Fibroblast of lung (primary cell): ENCODE data around the gene GRXCR2. TPM values are rescaled to one million over a fixed set of nuclear protein-coding genes. Genes with fewer than 3 reads are reported as not detected.

Source experiments
- DNase-seq, 2 donors: peaks; one replicate each; pipeline versions ENCODE4 v3.0.0 to v3.0.0-alpha.2; 2010; ENCODE audit warnings: low read depth in 2 of 2
- H2AFZ ChIP-seq: 2 replicates; pipeline ENCODE4 v1.5.1; 2012; ENCODE audit warnings: low read length, control low read depth, inconsistent platforms
- H3K27ac ChIP-seq: 2 replicates; pipeline ENCODE4 v1.5.1; 2011; ENCODE audit warnings: low read length, control low read depth; ENCODE audit not compliant: insufficient read depth
- H3K27me3 ChIP-seq: 2 replicates; pipeline ENCODE4 v1.5.1; 2011; ENCODE audit warnings: mild to moderate bottlenecking, low read length; ENCODE audit not compliant: control insufficient read depth, insufficient read depth
- H3K36me3 ChIP-seq: 2 replicates; pipeline ENCODE4 v1.5.1; 2011; ENCODE audit warnings: low read length; ENCODE audit not compliant: control insufficient read depth, insufficient read depth
- H3K4me1 ChIP-seq: 2 replicates; pipeline ENCODE4 v1.5.1; 2011; ENCODE audit warnings: low read length; ENCODE audit not compliant: control insufficient read depth, insufficient read depth; ENCODE audit errors: extremely low read depth
- H3K4me2 ChIP-seq: 2 replicates; pipeline ENCODE4 v1.5.1; 2011; ENCODE audit warnings: low read length, control low read depth; ENCODE audit not compliant: insufficient read depth; ENCODE audit errors: extremely low read depth
- H3K4me3 ChIP-seq, 4 experiments: fragments of 200-600 bp in 1 of 4; sonication (generic) in 1 of 4; replicated peaks in 1 of 4; 2 replicates each; pipeline ENCODE4 v1.5.1; 2011 to 2016; ENCODE audit warnings: low read length in 4 of 4, low read depth in 3 of 4, mild to moderate bottlenecking in 3 of 4, control low read depth in 2 of 4, inconsistent platforms in 1 of 4, mixed read lengths in 1 of 4; ENCODE audit not compliant: insufficient read depth in 1 of 4; ENCODE audit errors: control extremely low read depth in 1 of 4
- H3K79me2 ChIP-seq: 2 replicates; pipeline ENCODE4 v1.5.1; 2012; ENCODE audit warnings: mild to moderate bottlenecking, low read length, inconsistent platforms; ENCODE audit not compliant: control insufficient read depth, insufficient read depth
- H3K9ac ChIP-seq: 2 replicates; pipeline ENCODE4 v1.5.1; 2011; ENCODE audit warnings: mild to moderate bottlenecking, low read length, control low read depth; ENCODE audit not compliant: insufficient read depth
- H3K9me3 ChIP-seq: 2 replicates; pipeline ENCODE4 v1.5.1; 2012; ENCODE audit warnings: low read depth, low read length; ENCODE audit not compliant: control insufficient read depth, insufficient read depth
- H4K20me1 ChIP-seq: 2 replicates; pipeline ENCODE4 v1.5.1; 2011; ENCODE audit warnings: low read length; ENCODE audit not compliant: control insufficient read depth, insufficient read depth; ENCODE audit errors: extremely low read depth
- EZH2 ChIP-seq: IDR thresholded peaks from 2 replicates; pipeline ENCODE4 v1.5.1; 2012; ENCODE audit warnings: low read length, control low read depth, mild to moderate bottlenecking; ENCODE audit errors: missing control alignments
- polyA plus RNA-seq, 2 donors: library from polyadenylated mRNA; depleted of rRNA in 1 of 2; stranded (reverse) in 1 of 2; unstranded in 1 of 2; fragments of >200 nt; gene quantifications; 2 replicates each; pipeline ENCODE4 v1.2.1, GENCODE V29; 2011 to 2012; ENCODE audit warnings: missing spikeins in 1 of 2
- total RNA-seq: library from RNA; depleted of rRNA; stranded (reverse); fragments of >200 nt; gene quantifications from 2 replicates; pipeline ENCODE4 v1.2.1, GENCODE V29; 2014
- TF ChIP-seq, protein P1 (sequence below), 2 donors: IDR thresholded peaks in 1 of 2; conservative IDR thresholded peaks in 1 of 2; 1 replicate in 1 of 2; 2 replicates in 1 of 2; pipeline ENCODE4 v1.5.1; 2011 to 2012; ENCODE audit warnings: low read length in 2 of 2, control low read depth in 1 of 2, inconsistent platforms in 1 of 2, low read depth in 1 of 2, mild to moderate bottlenecking in 1 of 2

The GRXCR2 gene
- total and polyA plus RNA-seq, 2 donors (not counting 1 experiment from before 2014, with no cell fraction given) = not detected

DNA sequence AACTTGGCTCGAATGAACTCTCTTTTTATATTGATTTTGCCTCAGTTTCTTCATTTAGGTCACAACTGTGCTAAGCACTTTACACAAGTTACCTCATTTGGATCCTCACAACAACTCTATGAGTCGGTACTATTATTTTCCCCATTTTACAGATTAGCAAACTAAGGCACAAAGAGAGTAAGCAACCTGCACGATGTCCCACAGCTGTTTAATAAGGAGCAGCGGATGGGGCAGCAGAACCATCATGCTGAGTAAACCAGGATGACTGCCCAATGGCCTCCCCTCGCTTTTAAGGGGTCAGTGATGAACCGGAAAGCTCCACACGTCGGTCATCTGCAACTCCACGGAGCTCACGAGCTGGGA lies 38.3 kb downstream of the GRXCR2 start:
- H3K79me2 ChIP-seq = no peaks in the 10 kb centered on the region
- no peak overlapping the region for H3K27ac ChIP-seq
- H3K9ac ChIP-seq = no peak overlapping the region
- H3K27me3 ChIP-seq = no peaks in the 10 kb centered on the region
- H3K9me3 ChIP-seq = no peaks in the 10 kb centered on the region
- peak in 1 of 2 donors; percentile 39 for DNase-seq
- H3K4me3 ChIP-seq = peak overlapping the region; percentile 49 to 83 (median 78)
- H3K36me3 ChIP-seq = no peaks in the 10 kb centered on the region
- no peak for TF ChIP-seq EZH2
- TF ChIP-seq, protein P1, sequence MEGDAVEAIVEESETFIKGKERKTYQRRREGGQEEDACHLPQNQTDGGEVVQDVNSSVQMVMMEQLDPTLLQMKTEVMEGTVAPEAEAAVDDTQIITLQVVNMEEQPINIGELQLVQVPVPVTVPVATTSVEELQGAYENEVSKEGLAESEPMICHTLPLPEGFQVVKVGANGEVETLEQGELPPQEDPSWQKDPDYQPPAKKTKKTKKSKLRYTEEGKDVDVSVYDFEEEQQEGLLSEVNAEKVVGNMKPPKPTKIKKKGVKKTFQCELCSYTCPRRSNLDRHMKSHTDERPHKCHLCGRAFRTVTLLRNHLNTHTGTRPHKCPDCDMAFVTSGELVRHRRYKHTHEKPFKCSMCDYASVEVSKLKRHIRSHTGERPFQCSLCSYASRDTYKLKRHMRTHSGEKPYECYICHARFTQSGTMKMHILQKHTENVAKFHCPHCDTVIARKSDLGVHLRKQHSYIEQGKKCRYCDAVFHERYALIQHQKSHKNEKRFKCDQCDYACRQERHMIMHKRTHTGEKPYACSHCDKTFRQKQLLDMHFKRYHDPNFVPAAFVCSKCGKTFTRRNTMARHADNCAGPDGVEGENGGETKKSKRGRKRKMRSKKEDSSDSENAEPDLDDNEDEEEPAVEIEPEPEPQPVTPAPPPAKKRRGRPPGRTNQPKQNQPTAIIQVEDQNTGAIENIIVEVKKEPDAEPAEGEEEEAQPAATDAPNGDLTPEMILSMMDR (conservative IDR thresholded peaks at IDR 0.05 in 1 of 2, IDR thresholded peaks at IDR 0.05 in 1 of 2; ENCODE audit: low read depth in 1 of 2, low read length in 2 of 2) = no peak
- H3K4me2 ChIP-seq = peak overlapping the region; percentile 64
- H3K4me1 ChIP-seq = peaks cover 2% of the 10 kb centered on the region
- no peaks in the 10 kb centered on the region for H4K20me1 ChIP-seq
- peak overlapping the region; percentile 96 for H2AFZ ChIP-seq

GRCh38 chr5:145833631-145834200 lies 39.1 kb downstream of the GRXCR2 start:
- no peak overlapping the region for H3K27ac ChIP-seq
- no peaks in the 10 kb centered on the region for H3K79me2 ChIP-seq
- no peak overlapping the region for H3K9ac ChIP-seq
- H2AFZ ChIP-seq = no peak overlapping the region
- no peak overlapping the region for H3K4me2 ChIP-seq
- H3K9me3 ChIP-seq = no peaks in the 10 kb centered on the region
- peaks cover 2% of the 10 kb centered on the region for H3K4me1 ChIP-seq
- no peaks in the 10 kb centered on the region for H3K27me3 ChIP-seq
- no peak for DNase-seq
- TF ChIP-seq, protein P1 (conservative IDR thresholded peaks at IDR 0.05 in 1 of 2, IDR thresholded peaks at IDR 0.05 in 1 of 2; ENCODE audit: low read depth in 1 of 2, low read length in 2 of 2) = no peak
- TF ChIP-seq EZH2 = no peak
- H3K4me3 ChIP-seq = peak overlapping the region in 1 of 4 experiments; percentile 83
- no peaks in the 10 kb centered on the region for H3K36me3 ChIP-seq
- H4K20me1 ChIP-seq = no peaks in the 10 kb centered on the region

DNA sequence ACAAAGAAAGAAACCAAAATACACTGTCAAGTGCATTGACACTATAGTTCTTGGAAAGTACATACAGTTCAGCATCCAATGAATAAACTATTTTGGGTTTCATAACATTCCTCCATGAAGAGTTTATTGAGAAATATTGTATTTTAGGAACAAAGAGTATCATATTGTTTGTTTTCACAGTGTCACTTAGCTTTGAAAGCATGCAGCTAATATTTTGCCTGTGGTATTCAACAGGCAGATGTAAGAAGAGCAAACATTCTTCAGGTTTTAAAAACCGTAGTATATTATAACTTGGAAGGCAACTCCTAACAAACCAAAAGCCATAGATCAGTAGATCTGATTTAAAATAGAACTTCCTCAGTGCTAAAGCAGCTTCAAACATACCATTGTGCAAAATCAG lies 42.2 kb downstream of the GRXCR2 start:
- TF ChIP-seq EZH2 = no peak
- TF ChIP-seq, protein P1 (conservative IDR thresholded peaks at IDR 0.05 in 1 of 2, IDR thresholded peaks at IDR 0.05 in 1 of 2; ENCODE audit: low read depth in 1 of 2, low read length in 2 of 2) = no peak
- no peaks in the 10 kb centered on the region for H3K79me2 ChIP-seq
- DNase-seq = peak; percentile 59 to 67
- no peaks in the 10 kb centered on the region for H3K36me3 ChIP-seq
- no peaks in the 10 kb centered on the region for H3K9me3 ChIP-seq
- no peak overlapping the region for H3K4me2 ChIP-seq
- no peaks in the 10 kb centered on the region for H3K27me3 ChIP-seq
- no peak overlapping the region for H2AFZ ChIP-seq
- peaks cover under 1% of the 10 kb centered on the region for H3K4me1 ChIP-seq
- H3K27ac ChIP-seq = no peak overlapping the region
- H3K4me3 ChIP-seq = no peak overlapping the region
- H4K20me1 ChIP-seq = no peaks in the 10 kb centered on the region
- no peak overlapping the region for H3K9ac ChIP-seq
